PFSK-1 (cell line): Measurements from ENCODE around the gene CNN3.

Source experiments
- POLR2AphosphoS5 ChIP-seq: IDR thresholded peaks from 2 replicates; pipeline ENCODE4 v1.6.1; 2012; ENCODE audit warnings: low read depth, mild to moderate bottlenecking, control low read depth, low read length, moderate library complexity
- SIN3A ChIP-seq: IDR thresholded peaks from 2 replicates; pipeline ENCODE4 v1.6.1; 2012; ENCODE audit warnings: mild to moderate bottlenecking, low read length, moderate library complexity, borderline replicate concordance; ENCODE audit not compliant: insufficient read depth
- TAF1 ChIP-seq: IDR thresholded peaks from 2 replicates; pipeline ENCODE4 v1.6.1; 2012; ENCODE audit warnings: low read length, control low read depth, borderline replicate concordance; ENCODE audit not compliant: insufficient read depth

DNA sequence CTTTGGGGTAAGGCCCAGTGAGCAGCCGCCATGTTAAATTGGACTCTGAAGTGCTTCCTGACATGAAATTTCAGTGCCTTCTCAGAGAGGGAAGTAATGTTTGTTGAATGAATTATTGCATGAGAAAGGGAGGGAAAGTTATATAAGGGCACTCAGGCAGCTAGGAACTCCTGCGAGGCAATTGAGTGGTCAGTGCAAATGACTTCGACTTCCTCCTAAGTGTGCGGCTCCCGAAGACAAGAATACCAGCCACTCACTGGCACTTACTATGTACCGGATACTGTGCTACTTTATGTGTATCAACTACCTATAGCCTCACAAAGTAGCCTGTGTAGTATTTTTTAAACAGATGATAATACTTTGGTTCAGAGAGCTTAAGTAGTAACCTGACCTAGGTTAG, 52.5 kb downstream of the CNN3 start:
- TF ChIP-seq POLR2AphosphoS5 (no peak), TAF1 (no peak), SIN3A (no peak)
